ENCODE results near the gene NAP1L4. TPM values are rescaled to one million over a fixed set of nuclear protein-coding genes. Genes with fewer than 3 reads are reported as not detected.
A peak's percentile ranks its signal among the peaks of the same experiment; 100 is the strongest.

NAP1L4 gene
- total RNA-seq, 1 donor from 2014 or later, result 42.2 TPM

GRCh38 chr11:2963112-2963754 is 28.9 kb downstream of the NAP1L4 start:
- ATAC-seq (no peak), DNase-seq (ENCODE audit: low spot score) (no peak)

- no peak for DNase-seq (ENCODE audit: low spot score)
- ATAC-seq, result no peak
Measured at GRCh38 chr11:2961080-2961479, 31.0 kb downstream of the NAP1L4 start.

GRCh38 chr11:2960139-2960538 is 32.0 kb downstream of the NAP1L4 start:
- ATAC-seq, result no peak
- DNase-seq (ENCODE audit: low spot score), result no peak

GRCh38 chr11:2958251-2958650 is 33.9 kb downstream of the NAP1L4 start:
- ATAC-seq (no peak), DNase-seq (ENCODE audit: low spot score) (no peak)

GRCh38 chr11:2955906-2956476 is 36.1 kb downstream of the NAP1L4 start:
- ATAC-seq, result no peak
- DNase-seq (ENCODE audit: low spot score), result no peak

GRCh38 chr11:2954263-2954662 is 37.9 kb downstream of the NAP1L4 start:
- DNase-seq (ENCODE audit: low spot score), result no peak
- ATAC-seq, result no peak

- DNase-seq (ENCODE audit: low spot score), result no peak
- ATAC-seq, result no peak
Measured at GRCh38 chr11:2952290-2952689, 39.8 kb downstream of the NAP1L4 start.

GRCh38 chr11:2951231-2952110 is 40.7 kb downstream of the NAP1L4 start:
- no peak for DNase-seq (ENCODE audit: low spot score)

GRCh38 chr11:2950825-2951224 is 41.3 kb downstream of the NAP1L4 start:
- no peak for DNase-seq (ENCODE audit: low spot score)
- no peak for ATAC-seq

More at GRCh38 chr11:2951231-2952110, 40.7 kb downstream of the NAP1L4 start:
- ATAC-seq, result no peak

GRCh38 chr11:2949920-2950319 is 42.2 kb downstream of the NAP1L4 start:
- no peak for ATAC-seq
- DNase-seq (ENCODE audit: low spot score), result no peak

- DNase-seq (ENCODE audit: low spot score) (no peak), ATAC-seq (no peak)
Measured at GRCh38 chr11:2947744-2948143, 44.4 kb downstream of the NAP1L4 start.

GRCh38 chr11:2945757-2946287 is 46.3 kb downstream of the NAP1L4 start:
- no peak for DNase-seq (ENCODE audit: low spot score)
- no peak for ATAC-seq

- DNase-seq (ENCODE audit: low spot score), result peak; percentile 87
- ATAC-seq, result peak; percentile 80
Measured at GRCh38 chr11:2945031-2945756, 46.9 kb downstream of the NAP1L4 start.

- peak; percentile 45 for DNase-seq (ENCODE audit: low spot score)
- no peak for ATAC-seq
Measured at GRCh38 chr11:2944530-2944929, 47.6 kb downstream of the NAP1L4 start.

- ATAC-seq (no peak), DNase-seq (ENCODE audit: low spot score) (no peak)
Measured at GRCh38 chr11:2943711-2944118, 48.4 kb downstream of the NAP1L4 start.

GRCh38 chr11:2942872-2943710 is 49.0 kb downstream of the NAP1L4 start:
- ATAC-seq (no peak), DNase-seq (ENCODE audit: low spot score) (no peak)

- ATAC-seq, result no peak
- no peak for DNase-seq (ENCODE audit: low spot score)
Measured at GRCh38 chr11:2942447-2942846, 49.7 kb downstream of the NAP1L4 start.

GRCh38 chr11:2940921-2941821 is 51.0 kb downstream of the NAP1L4 start:
- DNase-seq (ENCODE audit: low spot score) (peak; percentile 84), ATAC-seq (peak; percentile 83)
